HG03460 (cell line): ENCODE measurements around the gene MAP3K19.

ENCODE experiments used
- ATAC-seq: cut with Tn5 transposase; IDR thresholded peaks from one replicate; pipeline ENCODE4 v1.9.1; 2021; ENCODE audit not compliant: unreplicated experiment

MAP3K19 gene

GRCh38 chr2:134934150-134934549 lies 113.1 kb downstream of the MAP3K19 start:
- no peak for ATAC-seq

- no peak for ATAC-seq
Observed at GRCh38 chr2:134933732-134934131, 113.5 kb downstream of the MAP3K19 start.

- no peak for ATAC-seq
Observed at GRCh38 chr2:134932864-134933526, 114.3 kb downstream of the MAP3K19 start.

- no peak for ATAC-seq
Observed at GRCh38 chr2:134927195-134927594, 120.1 kb downstream of the MAP3K19 start.

- no peak for ATAC-seq
Observed at GRCh38 chr2:134926231-134926931, 120.9 kb downstream of the MAP3K19 start.

GRCh38 chr2:134924912-134925311 lies 122.3 kb downstream of the MAP3K19 start:
- ATAC-seq: no peak

GRCh38 chr2:134919341-134920210 lies 127.7 kb downstream of the MAP3K19 start:
- ATAC-seq: no peak

- peak; percentile 75 for ATAC-seq
Observed at GRCh38 chr2:134918526-134919340, 128.5 kb downstream of the MAP3K19 start, which contains the start of gene CCNT2. CCNT2 (plus strand) TSS chr2:134918822; CDS start chr2:134918855, 33 bp downstream.

- ATAC-seq: peak; percentile 72
Observed at GRCh38 chr2:134917888-134918525, 129.2 kb downstream of the MAP3K19 start.

- ATAC-seq: no peak
Observed at GRCh38 chr2:134917360-134917865, 129.8 kb downstream of the MAP3K19 start.
